HG02642 (cell line): Measurements from ENCODE around the gene SMARCC1.

ENCODE experiments used
- ATAC-seq: cut with Tn5 transposase; IDR thresholded peaks from one replicate; pipeline ENCODE4 v1.9.1; 2021; ENCODE audit warnings: mild to moderate bottlenecking; ENCODE audit not compliant: unreplicated experiment, poor library complexity

The SMARCC1 gene

GRCh38 chr3:47601281-47601680 lies 180.4 kb downstream of the SMARCC1 start:
- ATAC-seq: no peak

DNA sequence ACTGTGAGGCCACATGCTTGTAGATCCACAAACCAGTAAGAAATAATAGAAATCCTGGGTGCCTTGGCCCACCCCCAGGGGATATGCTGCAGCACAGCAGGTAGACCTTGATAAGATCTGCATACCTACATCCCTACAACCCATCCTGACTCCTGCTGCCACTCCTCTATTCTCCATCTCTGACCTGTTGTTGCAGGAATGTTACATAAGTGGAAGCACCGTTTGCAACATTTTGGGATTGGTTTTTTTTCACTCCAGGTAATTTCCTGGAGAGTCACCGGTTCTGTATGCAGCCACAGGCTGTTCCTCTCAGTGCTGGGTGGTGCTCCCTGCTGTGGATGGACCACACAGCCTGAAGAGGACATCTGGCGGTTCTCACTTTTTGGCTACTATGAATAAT lies 186.9 kb downstream of the SMARCC1 start:
- ATAC-seq: no peak

GRCh38 chr3:47592066-47592795 lies 189.5 kb downstream of the SMARCC1 start:
- ATAC-seq: no peak

- no peak for ATAC-seq
Measured at GRCh38 chr3:47590216-47590615, 191.5 kb downstream of the SMARCC1 start.

- no peak for ATAC-seq
Measured at GRCh38 chr3:47588587-47588986, 193.1 kb downstream of the SMARCC1 start.

GRCh38 chr3:47588053-47588452 lies 193.6 kb downstream of the SMARCC1 start:
- no peak for ATAC-seq

- no peak for ATAC-seq
Measured at GRCh38 chr3:47586746-47587145, 194.9 kb downstream of the SMARCC1 start.

DNA sequence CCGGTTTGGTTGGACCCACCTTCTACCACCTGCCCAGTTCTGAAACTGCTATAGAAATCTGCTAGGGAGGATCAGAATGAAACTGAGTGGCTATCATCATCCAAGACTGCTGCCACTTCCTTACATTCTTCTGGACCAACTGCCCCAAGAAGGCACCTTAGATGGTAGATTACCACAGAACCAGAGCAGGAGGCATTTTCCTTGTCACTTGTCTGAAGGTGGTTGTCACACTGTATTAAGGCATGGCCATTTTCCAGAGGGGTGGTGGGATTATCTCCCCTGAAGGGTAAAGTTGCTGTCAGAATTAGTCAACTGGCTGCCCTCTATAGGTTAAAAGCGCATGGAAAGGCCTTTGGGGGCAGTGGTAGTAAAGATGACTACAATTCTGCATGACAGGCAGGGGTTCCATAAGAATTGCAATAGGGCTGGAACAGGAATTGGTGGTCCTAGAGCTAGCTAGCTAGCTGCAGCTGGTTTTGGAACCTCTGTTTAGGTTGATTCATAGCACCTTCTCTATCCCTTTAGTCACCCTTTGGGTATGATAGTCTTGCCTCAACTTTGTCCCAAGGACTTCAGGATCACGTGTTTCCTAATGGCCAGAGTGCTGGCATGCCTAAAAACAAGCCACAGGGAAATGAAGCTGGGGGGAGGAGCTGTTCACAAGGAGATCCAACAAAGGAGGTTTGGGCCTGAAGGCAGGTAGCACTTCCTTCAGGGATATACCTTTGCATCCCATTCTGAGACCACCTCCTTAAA lies 198.2 kb downstream of the SMARCC1 start:
- no peak for ATAC-seq

- ATAC-seq: no peak
Measured at GRCh38 chr3:47581835-47582234, 199.9 kb downstream of the SMARCC1 start.

- no peak for ATAC-seq
Measured at GRCh38 chr3:47581422-47581821, 200.3 kb downstream of the SMARCC1 start.

DNA sequence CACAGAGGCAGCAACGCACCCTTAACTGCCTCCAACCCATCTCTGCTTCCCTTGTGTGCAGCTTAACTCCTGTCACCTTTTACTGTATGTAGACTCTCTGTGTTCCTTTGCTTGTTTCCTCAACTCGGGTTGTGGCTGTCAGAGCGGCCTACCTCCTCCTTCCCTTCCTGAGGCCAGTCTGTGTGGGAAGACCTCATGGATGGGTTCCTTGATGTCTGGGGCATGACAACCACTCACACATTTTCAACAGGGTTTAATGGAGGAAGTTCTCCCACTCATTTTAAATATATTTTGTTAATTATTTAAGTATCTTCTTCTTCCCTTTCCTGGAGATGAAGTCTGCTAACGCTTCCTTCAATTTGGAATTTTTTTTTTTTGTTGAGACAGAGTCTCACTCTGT lies 201.2 kb downstream of the SMARCC1 start:
- ATAC-seq: no peak

DNA sequence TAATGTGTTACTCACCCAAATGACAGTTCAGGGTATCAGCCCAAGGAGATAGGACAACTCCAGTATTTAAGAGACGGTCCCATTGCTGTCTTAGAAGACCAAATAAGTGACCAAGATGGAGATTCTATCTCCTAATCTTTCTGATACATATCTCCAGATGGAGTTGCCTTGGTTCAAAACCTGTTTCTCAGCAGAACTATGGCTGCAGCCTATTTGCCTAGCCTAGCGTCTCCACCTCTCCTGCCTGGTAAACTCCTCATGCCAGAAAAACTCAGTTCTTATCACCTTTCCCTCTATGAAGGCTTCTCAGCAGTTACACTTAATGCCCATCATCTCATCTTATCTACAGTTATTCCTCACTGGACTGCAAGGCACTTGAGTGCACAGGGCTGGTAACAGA lies 201.8 kb downstream of the SMARCC1 start:
- no peak for ATAC-seq

DNA sequence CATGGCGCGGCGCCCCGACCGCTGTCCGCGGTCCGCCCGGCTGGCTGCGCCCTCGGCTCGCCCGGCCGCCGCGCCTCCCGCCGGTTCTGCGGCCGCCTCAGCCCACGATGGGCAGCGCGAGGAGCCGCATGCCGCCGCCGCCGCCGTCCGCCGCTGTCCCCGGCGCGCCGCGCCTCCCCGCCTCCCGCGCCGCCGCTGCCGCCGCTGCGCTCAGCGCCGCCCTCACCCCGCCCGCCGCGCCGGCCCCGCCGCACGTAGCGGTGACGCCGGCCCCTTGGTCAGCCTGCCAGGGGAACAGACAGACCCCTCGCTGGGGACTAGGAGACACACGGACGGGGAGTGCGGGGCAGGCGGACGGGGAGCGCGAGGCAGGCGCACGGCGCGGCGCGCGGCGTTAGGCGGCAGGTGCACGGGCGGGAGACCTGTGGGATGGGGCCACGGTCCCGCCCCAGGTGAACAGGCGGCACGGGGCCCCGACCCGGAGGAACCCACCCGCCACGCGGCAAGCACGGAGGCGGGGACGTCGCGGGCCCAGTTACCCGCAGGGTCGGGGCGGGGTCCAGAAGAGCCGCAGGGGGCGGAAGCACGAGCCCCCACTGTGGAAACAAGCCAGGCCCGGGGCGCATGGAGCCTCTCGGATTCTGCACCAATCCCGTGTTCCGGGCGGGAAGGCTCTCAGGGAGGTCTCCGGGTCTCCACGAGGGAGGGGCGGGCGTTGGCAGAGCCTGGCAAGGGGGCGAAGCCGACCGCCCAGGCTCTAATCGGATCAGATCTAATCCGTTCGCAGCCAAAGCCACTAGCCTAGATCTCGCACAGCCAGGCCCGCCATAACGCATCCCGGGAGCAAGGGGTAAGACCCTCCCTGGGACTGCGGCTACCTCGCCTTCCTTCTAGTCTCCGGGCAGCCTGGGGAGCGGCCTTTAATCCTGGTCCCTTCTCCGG lies 202.7 kb downstream of the SMARCC1 start, which contains the start of gene CSPG5:
Gene CSPG5 (minus strand): TSS at position 175 of the 942 bp plus-strand sequence. CDS start 172 bp downstream, at position 3.
- ATAC-seq: peak; percentile 45

DNA sequence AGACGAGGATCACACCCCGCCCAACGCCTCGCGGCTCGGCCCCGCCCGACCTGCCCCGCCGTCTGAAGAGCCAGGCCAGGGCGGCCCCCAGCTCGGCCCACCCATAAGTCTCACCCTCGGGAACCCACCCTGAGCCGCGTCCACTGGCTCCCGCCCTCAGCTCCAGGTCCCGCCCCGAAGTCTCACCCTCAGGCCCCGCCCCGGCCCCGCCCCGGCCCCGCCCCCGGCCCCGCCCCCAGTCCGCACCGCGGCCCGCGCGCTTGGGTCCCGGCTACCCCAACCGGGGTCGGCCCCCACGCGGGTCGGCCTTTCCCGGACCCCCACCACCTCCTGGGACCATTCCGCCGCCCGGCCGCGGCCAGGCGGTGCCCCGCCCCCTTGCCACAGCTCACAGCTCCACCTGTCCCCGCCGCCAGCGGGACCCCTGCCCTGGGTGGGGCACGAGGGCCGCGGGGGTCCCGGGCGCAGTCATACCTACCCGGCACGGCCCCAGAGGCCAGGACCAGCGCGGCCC lies 203.5 kb downstream of the SMARCC1 start:
- ATAC-seq: peak; percentile 48

GRCh38 chr3:47577583-47578118 lies 204.0 kb downstream of the SMARCC1 start:
- no peak for ATAC-seq

GRCh38 chr3:47573190-47574172 lies 208.2 kb downstream of the SMARCC1 start:
- ATAC-seq: no peak

- ATAC-seq: no peak
Measured at GRCh38 chr3:47571391-47572175, 210.1 kb downstream of the SMARCC1 start.

GRCh38 chr3:47568901-47569300 lies 212.8 kb downstream of the SMARCC1 start:
- no peak for ATAC-seq
